Activated naive CD8-positive, alpha-beta T cell treated with anti-CD3 and anti-CD28 coated beads, Interleukin-2, amount 50 U/mL, for 24 hours (primary cell): Measurements from ENCODE around the gene SHMT2.
"Not testable (repeated sequence)": the region's sequence is repeated elsewhere in the genome, so short reads cannot be mapped to it uniquely, and the experiment has no call there.

Experiments
- ATAC-seq: fragments of 150-1000 bp; cut with Tn5 transposase; one replicate; pipeline ENCODE4 v1.10.0; 2021
- DNase-seq: peaks from one replicate; pipeline ENCODE4 v3.0.0; 2021
- H3K27ac Mint-ChIP-seq: one replicate; pipeline ENCODE4 v1.8.0; 2021; ENCODE audit warnings: mild to moderate bottlenecking, mixed read lengths
- H3K27me3 Mint-ChIP-seq: one replicate; pipeline ENCODE4 v1.8.0; 2021; ENCODE audit warnings: mixed read lengths
- H3K36me3 Mint-ChIP-seq: one replicate; pipeline ENCODE4 v1.8.0; 2021; ENCODE audit warnings: low read depth, mixed read lengths
- H3K4me1 Mint-ChIP-seq: one replicate; pipeline ENCODE4 v1.8.0; 2021; ENCODE audit warnings: mixed read lengths
- H3K4me3 Mint-ChIP-seq: one replicate; pipeline ENCODE4 v1.8.0; 2021; ENCODE audit warnings: mild to moderate bottlenecking, moderate library complexity, mixed read lengths
- H3K9me3 Mint-ChIP-seq: one replicate; pipeline ENCODE4 v1.8.0; 2021; ENCODE audit warnings: mixed read lengths

SHMT2 gene

DNA sequence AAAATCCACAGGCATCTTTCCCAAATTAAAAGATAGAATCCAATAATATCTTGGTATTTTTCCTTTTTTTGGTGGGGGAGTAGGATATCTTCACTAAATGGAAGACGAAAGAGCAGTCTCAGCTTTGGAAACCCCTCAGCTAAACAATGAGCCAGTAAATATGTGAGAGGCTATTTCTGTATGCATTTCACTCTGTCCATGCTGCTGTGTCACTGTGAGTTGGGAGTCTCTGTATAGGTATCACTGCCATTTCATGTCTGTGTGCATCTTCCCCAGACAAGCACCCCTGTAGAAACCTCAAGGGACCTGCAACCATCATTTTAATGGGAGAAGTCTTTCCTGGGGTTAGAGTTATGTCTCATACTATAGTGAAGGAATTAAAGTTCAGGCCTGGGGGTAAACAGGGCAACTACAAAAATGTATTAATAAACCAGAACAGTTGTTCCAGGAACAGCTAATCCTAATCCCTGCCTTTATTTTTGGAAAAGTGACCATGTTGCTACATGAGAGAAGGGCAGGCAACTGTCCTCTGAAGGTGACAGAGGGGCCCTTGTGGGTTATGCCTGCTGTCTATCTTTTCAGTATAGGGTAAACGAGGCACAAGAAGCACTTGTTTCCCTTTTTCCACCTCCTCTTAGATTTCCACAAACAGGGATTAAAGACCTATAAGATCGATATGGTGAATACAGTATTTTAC, 32.8 kb downstream of the SHMT2 start:
- Mint-ChIP-seq H3K27ac (no peak overlapping the region), H3K36me3 (peaks cover 13% of the 10 kb centered on the region), H3K27me3 (no peaks in the 10 kb centered on the region), H3K9me3 (no peaks in the 10 kb centered on the region), H3K4me1 (peaks cover 5% of the 10 kb centered on the region), H3K4me3 (no peak overlapping the region)
- ATAC-seq (no peak), DNase-seq (no peak)

DNA sequence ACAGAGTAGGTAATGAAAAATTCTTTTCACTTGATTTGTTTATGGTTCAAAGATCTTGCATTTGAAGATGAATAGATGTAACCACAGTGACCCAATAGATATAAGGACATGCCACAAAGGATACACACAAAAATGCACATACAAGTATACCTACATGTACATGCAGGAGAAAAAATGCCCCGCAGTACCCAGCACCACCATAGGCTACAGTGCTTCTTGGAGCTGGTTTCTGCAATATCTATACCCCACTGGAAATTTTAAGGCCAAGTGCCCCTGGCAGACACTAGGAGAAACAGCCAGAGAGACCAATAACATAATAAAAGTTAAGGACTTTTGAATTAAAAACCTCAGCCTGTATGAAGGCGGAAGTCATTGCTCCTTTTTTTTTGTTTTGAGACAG, 33.6 kb downstream of the SHMT2 start:
- peaks cover 16% of the 10 kb centered on the region for H3K36me3 Mint-ChIP-seq
- ATAC-seq: no peak

DNA sequence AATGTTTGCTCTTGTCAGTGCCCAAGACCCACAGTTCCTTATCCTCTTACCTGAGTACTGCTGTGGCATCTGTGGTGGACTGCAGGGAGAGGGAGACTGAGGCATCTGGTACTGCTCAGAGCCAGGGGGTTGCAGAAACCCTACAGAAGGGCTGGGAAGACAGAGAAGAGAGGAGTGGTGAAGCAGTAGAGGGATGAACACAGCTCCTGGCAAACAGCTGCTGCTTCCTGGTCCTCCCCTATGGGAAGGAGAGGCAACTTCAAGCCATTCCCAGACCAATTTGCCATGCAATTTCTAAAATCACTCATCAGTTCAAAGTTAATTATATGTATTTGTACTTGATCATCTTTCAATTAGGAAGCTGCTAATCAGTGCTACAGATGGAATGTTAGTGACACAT, 37.2 kb downstream of the SHMT2 start:
- no peaks in the 10 kb centered on the region for H3K27me3 Mint-ChIP-seq
- H3K4me3 Mint-ChIP-seq: no peak overlapping the region
- peaks cover 17% of the 10 kb centered on the region for H3K4me1 Mint-ChIP-seq
- ATAC-seq (no peak), DNase-seq (no peak)
- peaks cover 25% of the 10 kb centered on the region for H3K36me3 Mint-ChIP-seq
- peak overlapping the region; percentile 19 for H3K27ac Mint-ChIP-seq
- no peaks in the 10 kb centered on the region for H3K9me3 Mint-ChIP-seq

More for the DNA sequence above, 33.6 kb downstream of the SHMT2 start:
- no peak for DNase-seq
- Mint-ChIP-seq H3K4me3 (no peak overlapping the region), H3K27me3 (no peaks in the 10 kb centered on the region), H3K27ac (no peak overlapping the region), H3K9me3 (no peaks in the 10 kb centered on the region), H3K4me1 (peaks cover 11% of the 10 kb centered on the region)

DNA sequence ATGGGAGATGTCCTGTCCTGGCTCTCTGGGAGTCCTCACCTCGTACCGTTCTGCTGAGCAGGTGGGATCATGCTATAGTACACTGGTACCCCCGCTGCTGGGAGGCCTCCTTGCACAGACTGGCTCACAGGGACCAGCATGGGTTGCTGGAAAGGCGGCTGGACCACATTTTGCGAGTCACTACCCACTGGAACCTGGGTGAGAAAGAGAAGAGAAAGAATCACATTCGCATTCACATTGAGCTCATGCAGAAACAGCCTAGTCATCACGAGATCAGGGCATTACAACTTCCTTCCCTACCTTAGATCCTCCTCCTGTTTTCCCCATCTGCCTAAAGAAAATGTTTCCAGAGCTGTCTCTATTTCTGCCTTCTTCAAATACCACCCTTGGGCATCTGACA, 38.8 kb downstream of the SHMT2 start:
- ATAC-seq (peak; percentile 91), DNase-seq (peak; percentile 20)
- H3K27ac Mint-ChIP-seq: peak overlapping the region; percentile 85
- peaks cover 19% of the 10 kb centered on the region for H3K36me3 Mint-ChIP-seq
- no peaks in the 10 kb centered on the region for H3K9me3 Mint-ChIP-seq
- peaks cover 17% of the 10 kb centered on the region for H3K4me1 Mint-ChIP-seq
- no peaks in the 10 kb centered on the region for H3K27me3 Mint-ChIP-seq
- no peak overlapping the region for H3K4me3 Mint-ChIP-seq

DNA sequence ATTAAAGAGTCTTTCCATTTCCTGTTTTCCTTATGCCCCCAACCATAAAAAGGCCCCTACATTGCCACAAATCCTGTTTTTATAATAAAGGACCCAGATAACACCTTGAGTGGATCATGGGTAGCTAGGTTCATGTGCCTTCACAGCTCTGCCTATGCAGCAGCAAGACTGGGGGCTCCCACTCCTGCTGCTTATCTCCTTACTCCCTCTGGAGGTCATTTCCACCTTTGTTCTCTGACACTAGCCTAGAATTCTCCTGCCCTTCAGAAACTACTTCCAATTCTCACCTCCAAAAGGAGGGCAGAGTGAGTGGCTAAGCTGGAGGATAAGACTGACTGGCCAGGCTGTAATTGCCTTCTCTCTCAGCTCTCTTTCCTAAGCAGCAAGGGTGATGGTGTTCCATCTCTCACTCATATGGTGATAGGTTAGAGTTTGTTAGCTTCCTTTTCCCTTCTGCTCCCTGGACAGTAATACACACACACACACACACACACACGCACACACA, 41.5 kb downstream of the SHMT2 start:
- no peaks in the 10 kb centered on the region for H3K27me3 Mint-ChIP-seq
- H3K4me3 Mint-ChIP-seq: no peak overlapping the region
- H3K4me1 Mint-ChIP-seq: peaks cover 19% of the 10 kb centered on the region
- ATAC-seq: no peak
- no peak for DNase-seq
- H3K36me3 Mint-ChIP-seq: peaks cover 26% of the 10 kb centered on the region
- H3K9me3 Mint-ChIP-seq: no peaks in the 10 kb centered on the region
- H3K27ac Mint-ChIP-seq: peak overlapping the region; percentile 46

DNA sequence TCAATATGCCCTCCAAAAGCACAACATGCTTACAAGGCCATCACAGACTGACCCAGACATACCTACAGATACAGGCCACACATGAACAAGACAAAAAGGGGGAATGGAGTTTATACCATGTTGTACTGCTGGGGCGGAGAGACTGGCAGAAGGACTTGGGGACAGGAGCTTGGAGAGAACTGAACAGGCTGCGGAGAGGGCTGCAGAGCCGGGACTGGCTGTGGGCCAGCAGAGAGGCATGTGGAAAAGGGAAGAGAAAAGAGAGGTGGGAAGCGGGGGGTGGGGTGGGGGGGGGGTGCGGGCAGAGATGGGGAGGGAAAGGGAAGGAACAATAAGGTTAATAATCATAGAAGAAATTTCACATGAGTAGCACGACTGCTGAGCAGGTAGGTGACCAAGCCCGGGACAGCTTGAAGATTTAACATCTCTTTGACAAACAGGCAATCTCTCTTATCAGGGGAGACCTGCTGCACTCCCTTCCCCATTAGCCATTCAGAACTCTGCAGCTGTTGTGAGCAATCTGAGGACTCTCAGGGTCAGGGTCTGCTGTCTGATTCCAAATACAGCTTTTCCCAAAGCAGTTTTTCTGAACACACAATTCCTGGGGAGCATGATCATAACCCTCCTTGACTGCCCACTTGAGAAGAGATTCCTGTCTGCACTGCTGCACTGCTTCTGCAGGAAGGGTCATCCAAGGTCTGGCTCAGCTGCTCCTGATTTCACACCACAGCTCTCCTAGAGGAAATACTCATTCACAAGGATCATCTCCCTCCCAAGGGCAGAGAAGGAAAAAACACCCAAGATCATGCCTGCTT, 43.0 kb downstream of the SHMT2 start:
- no peaks in the 10 kb centered on the region for H3K9me3 Mint-ChIP-seq
- no peak overlapping the region for H3K27ac Mint-ChIP-seq
- H3K27me3 Mint-ChIP-seq: no peaks in the 10 kb centered on the region
- H3K4me3 Mint-ChIP-seq: no peak overlapping the region
- H3K36me3 Mint-ChIP-seq: peaks cover 29% of the 10 kb centered on the region
- DNase-seq (no peak), ATAC-seq (no peak)
- peaks cover 16% of the 10 kb centered on the region for H3K4me1 Mint-ChIP-seq

DNA sequence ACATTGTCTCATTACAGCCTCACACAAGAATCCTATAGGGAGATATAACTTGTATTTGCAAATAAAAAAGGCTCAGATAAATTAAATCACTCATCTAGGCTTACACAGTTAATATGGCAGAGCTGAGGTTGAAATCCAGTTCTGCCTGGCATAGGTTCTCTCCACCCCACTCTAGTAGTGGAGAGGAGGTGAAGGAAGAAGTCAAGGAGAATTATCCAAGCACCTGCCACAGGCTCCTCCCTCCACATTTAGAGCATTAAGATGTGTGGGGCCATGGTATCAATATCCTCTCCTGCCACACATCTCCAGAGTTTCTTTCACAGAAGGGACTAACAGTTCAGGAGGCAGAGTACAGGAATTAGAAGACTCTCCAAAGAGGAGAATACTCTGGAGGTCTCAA, 44.0 kb downstream of the SHMT2 start:
- peaks cover 26% of the 10 kb centered on the region for H3K36me3 Mint-ChIP-seq
- no peak overlapping the region for H3K27ac Mint-ChIP-seq
- DNase-seq: no peak
- no peaks in the 10 kb centered on the region for H3K27me3 Mint-ChIP-seq
- H3K4me1 Mint-ChIP-seq: peaks cover 9% of the 10 kb centered on the region
- no peaks in the 10 kb centered on the region for H3K9me3 Mint-ChIP-seq
- H3K4me3 Mint-ChIP-seq: no peak overlapping the region
- ATAC-seq: no peak

DNA sequence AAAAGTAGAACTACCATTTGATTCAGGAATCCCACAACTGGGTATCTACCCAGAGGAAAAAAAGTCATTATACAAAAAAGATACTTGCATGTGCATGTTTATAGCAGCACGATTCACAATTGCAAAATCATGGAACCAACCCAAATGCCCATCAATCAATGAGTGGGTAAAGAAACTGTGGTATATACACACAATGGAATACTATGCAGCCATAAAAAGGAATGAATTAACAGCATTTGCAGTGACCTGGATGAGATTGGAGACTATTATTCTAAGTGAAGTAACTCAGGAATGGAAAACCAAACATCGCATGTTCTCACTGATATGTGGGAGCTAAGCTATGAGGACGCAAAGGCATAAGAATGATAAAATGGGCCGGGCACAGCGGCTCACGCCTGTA, 46.7 kb downstream of the SHMT2 start:
- not testable (repeated sequence) for H3K27me3 Mint-ChIP-seq, DNase-seq, ATAC-seq, H3K4me3 Mint-ChIP-seq, H3K9me3 Mint-ChIP-seq, H3K27ac Mint-ChIP-seq
- Mint-ChIP-seq H3K4me1 (peaks cover 29% of the 10 kb centered on the region), H3K36me3 (peaks cover 27% of the 10 kb centered on the region)

DNA sequence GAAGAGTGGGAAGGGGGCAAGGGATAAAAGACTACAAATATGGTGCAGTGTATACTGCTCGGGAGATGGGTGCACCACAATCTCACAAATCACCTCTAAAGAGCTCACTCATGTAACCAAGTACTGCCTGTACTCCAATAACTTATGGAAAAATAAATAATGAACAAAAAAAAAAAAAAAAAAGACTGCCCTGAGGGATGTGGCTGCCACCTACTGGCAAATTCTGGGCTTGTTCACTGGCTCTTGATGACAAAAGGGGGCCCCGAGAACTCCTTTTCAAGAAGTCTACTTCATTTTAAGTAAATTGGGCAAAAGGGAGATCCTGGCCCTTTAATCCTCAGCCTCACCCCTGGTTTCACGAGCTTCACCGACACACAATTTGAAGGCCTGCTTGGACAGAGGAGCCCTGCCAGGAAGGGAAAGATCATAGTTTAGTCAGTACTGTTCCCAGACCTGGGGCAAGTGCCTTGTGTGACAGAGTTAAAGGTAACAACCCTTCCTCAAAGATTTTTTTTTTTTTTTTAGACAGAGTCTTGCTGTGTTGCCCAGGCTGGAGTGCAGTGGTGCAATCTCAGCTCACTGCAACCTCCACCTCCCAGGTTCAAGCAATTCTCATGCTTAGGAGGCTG, 47.5 kb downstream of the SHMT2 start:
- peaks cover 27% of the 10 kb centered on the region for H3K36me3 Mint-ChIP-seq
- H3K27me3 Mint-ChIP-seq: no peaks in the 10 kb centered on the region
- H3K4me3 Mint-ChIP-seq: no peak overlapping the region
- peak; percentile 32 for DNase-seq
- ATAC-seq: no peak
- no peaks in the 10 kb centered on the region for H3K9me3 Mint-ChIP-seq
- H3K27ac Mint-ChIP-seq: no peak overlapping the region
- peaks cover 29% of the 10 kb centered on the region for H3K4me1 Mint-ChIP-seq

DNA sequence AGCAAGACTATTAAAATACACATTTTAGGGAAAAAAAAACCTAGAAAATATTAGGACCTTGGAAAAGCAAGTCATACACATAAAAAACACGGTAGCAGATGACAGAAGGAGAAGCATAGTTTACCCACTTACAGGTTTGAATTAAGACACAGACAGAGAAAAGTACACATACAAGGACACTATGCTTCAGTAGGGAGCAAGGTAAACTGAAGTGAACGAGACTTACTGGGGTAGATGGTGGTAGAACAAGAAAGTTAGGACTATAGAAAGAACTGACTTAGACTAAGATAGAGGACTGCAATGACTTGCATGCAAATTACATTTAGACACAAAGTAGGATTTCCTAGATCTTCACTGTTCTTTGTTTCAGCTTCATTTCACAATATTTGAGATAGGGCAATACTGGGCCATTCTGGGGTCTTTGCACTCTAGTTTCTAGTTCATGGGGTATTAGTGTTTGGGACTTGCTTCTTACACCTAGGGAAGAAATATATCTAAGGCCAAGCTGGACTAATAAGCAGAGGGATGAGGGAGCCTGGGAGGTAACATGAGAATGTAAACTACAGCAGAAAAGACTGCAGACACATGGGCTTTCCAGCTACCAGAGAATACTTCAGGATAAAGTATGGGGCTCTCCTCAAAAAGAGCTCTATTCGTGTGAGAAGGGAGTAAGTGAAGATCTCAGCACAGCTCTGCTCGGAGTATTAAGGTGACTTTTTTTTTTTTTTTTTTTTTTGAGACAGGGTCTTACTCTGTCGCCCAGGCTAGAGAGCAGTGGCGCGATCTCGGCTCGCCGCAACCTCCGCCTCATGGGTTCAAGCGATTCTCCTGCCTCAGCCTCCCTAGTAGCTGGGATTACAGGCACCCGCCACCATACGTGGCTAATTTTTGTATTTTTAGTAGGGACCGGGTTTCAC, 49.2 kb downstream of the SHMT2 start:
- no peak for ATAC-seq
- H3K36me3 Mint-ChIP-seq: peaks cover 27% of the 10 kb centered on the region
- peak overlapping the region; percentile 2 for H3K27ac Mint-ChIP-seq
- no peaks in the 10 kb centered on the region for H3K9me3 Mint-ChIP-seq
- no peaks in the 10 kb centered on the region for H3K27me3 Mint-ChIP-seq
- H3K4me1 Mint-ChIP-seq: peaks cover 29% of the 10 kb centered on the region
- H3K4me3 Mint-ChIP-seq: no peak overlapping the region
- DNase-seq: no peak

DNA sequence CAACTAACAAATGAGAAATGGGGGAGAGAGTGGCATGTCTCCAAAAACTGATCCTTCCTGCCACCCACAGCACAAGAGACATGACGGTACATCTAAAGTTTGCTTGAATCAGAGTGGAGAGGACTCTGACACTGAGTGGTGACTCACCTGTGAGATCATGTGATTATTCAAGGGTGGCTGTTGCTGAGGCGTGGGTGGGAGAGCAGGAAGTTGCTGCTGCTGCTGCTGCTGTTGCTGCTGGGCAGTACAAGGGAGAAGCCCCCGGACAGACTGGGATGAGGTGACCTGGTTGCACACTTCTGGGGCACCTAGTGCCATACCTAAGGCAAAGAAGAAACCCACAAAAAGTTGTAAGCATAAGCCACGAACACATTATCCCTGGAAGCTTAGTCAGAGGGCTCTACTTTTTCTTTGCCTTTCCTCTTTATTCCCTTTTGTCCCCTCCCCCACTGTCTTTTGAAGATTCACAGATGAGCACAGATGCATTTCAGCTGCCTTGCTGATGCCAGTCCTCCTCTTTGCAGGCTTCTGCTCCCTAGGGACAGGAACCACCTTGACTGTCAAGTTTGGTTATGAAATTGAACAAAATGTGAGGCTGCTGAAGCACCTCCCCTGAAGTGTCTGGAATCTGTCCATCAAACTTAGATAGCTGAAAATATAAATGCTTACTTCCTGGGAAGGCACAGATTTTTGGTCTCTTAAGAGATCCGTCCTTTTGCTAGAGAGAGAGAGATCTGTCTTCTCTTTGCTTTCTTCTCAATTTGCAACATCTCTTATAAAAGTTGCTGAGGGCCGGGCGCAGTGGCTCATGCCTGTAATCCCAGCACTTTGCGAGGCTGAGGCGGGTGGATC, 50.9 kb downstream of the SHMT2 start:
- Mint-ChIP-seq H3K4me1 (peaks cover 26% of the 10 kb centered on the region), H3K9me3 (no peaks in the 10 kb centered on the region), H3K27me3 (no peaks in the 10 kb centered on the region), H3K27ac (peak overlapping the region; percentile 90), H3K36me3 (peaks cover 20% of the 10 kb centered on the region), H3K4me3 (peak overlapping the region; percentile 69)
- peak; percentile 100 for ATAC-seq
- peak; percentile 71 for DNase-seq

DNA sequence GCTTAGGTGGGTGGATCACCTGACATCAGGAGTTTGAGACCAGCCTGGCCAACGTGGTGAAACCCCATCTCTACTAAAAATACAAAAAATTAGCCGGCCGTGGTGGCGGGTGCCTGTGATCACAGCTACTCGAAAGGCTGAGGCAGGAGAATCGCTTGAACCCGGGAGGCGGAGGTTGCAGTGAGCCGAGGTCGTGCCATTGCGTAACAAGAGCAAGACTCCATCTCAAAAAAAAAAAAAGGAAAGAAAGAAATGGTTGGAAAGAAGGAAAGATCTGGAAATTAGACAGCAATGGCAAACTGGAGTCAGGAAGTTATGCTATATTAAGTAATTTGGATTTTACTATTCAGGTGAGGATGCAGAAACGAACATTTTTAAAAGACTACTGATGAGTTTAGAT, 52.6 kb downstream of the SHMT2 start:
- not testable (repeated sequence) for H3K27ac Mint-ChIP-seq, H3K4me3 Mint-ChIP-seq
- H3K36me3 Mint-ChIP-seq: peaks cover 13% of the 10 kb centered on the region

More for the DNA sequence above, 52.6 kb downstream of the SHMT2 start:
- not testable (repeated sequence) for H3K27me3 Mint-ChIP-seq, H3K9me3 Mint-ChIP-seq, DNase-seq, ATAC-seq
- H3K4me1 Mint-ChIP-seq: peaks cover 24% of the 10 kb centered on the region
